LoVo (cell line): ENCODE measurements around the gene PRDM13.
"Not testable (repeated sequence)": the region's sequence is repeated elsewhere in the genome, so short reads cannot be mapped to it uniquely, and the experiment has no call there.

ENCODE experiments used
- DNase-seq: peaks from one replicate; pipeline ENCODE4 v3.0.0-alpha.2; 2016; ENCODE audit warnings: low spot score

PRDM13 gene

DNA sequence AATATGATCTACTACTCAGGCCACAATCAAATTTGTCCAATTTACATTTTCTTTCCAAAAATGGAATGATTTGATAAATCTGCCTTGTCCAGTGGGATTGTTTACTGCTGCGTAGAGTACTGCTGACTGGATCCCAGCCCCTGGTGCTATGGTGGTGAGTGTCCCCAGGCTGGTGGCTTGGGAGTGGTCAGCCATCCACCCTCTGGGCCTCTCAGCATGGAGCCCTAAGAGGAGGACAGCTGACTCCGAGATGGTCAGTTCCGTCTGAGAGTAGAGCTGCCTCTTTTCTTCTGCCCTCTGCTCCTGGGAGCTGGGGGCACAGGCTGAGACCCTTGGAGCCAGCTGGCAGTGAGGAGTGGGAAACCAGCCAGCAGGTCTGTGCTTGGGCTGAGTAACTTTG, 22.7 kb downstream of the PRDM13 start:
- DNase-seq: no peak

DNA sequence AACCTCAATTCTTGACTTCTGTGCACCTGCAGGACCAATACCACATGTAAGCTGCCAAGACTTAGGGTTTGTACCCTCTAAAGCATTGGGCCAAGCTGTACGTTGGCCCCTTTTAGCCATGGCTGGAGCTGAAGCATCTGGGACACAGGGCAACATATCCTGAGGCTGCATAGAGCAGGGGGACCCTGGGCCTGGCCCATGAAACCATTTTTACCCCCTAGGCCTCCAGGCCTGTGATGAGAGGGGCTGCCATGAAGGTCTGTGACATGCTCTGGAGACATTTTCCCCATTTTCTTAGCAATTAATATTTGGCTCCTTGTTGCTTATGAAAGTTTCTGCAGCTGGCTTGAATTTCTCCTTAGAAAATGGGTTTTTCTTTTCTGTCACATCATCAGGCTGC, 31.0 kb downstream of the PRDM13 start:
- DNase-seq: no peak

DNA sequence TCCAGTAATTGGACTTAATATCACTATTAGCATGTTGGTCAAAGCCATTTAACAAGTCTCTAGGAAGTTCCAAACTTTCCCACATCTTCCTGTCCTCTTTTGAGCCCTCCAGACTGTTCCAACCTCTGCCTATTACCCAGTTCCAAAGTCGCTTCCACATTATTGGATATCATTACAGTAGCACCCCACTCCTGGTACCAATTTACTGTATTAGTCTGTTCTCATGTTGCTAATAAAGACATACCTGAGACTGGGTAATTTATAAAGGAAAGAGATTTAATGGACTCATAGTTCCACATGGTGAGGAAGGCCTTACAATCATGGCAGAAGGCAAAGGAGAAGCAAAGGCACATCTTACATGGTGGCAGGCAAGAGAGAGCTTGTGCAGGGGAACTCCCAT, 31.7 kb downstream of the PRDM13 start:
- not testable (repeated sequence) for DNase-seq

DNA sequence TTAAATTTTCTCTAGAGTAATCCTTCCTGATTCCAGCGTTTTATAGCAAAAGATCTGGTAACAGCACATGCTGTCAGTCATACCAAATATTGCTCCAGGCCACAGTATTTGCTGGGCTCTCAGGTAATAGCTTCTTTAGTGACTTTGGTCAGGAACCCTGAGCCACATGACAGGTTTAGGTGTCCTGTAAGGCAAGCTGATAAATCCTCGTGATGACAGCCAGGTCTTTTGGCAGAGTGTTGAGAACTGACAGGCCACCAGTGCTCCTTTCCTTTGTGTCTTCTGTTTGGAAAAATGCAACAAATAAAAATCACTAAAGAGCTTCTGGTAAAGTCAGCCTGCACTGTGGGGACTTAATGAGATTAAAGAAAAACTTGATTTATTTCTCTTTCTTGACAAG, 34.6 kb downstream of the PRDM13 start:
- no peak for DNase-seq

DNA sequence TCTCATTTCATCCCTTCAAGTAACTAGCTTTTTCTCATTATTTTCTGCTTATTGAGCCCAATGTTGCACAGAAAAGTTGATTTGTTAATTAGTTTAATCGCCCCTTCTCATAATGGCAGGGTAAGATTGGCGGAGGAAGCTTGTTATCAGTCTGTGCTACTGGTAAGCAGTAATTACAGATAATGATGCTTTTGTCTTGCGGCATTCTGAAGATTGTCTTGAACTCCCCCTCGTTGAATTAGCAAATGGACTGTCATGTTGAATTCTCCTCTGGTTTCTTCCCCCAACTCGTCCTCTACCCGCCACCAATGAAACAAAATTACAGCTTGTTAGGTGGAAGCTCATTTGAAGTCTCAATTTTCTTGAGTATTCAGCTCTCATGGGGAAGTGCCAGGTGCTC, 39.4 kb downstream of the PRDM13 start:
- no peak for DNase-seq

DNA sequence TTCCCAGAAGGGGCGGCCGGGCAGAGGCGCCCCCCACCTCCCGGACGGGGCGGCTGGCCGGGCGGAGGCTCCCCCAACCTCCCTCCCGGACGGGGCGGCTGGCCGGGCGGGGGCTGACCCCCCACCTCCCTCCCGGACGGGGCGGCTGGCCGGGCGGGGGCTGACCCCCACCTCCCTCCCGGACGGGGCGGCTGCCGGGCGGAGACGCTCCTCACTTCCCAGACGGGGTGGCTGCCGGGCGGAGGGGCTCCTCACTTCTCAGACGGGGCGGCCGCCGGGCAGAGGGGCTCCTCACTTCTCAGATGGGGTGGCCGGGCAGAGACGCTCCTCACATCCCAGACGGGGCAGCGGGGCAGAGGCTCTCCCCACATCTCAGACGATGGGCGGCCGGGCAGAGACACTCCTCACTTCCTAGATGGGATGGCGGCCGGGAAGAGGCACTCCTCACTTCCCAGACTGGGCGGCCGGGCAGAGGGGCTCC, 43.5 kb downstream of the PRDM13 start:
- DNase-seq: not testable (repeated sequence)

DNA sequence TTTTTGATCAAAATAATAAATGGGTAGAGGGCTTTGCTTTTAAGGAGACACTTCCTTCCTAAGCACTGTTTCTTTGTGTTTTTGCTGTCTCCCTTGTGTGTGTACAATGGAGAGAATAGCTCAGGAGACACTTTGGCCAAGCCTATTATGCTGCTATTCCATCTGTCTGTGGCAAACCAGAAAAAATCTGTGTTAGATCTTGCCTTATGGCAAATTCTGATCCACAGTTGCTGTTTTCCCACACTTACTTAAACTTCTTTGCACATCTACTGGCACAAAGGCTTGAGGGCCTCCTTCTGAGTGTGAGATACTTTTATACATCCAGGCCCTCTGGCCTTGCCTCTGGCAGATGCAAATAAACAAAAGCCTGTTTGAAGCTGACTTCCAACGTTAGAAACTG, 53.6 kb downstream of the PRDM13 start:
- DNase-seq: no peak

DNA sequence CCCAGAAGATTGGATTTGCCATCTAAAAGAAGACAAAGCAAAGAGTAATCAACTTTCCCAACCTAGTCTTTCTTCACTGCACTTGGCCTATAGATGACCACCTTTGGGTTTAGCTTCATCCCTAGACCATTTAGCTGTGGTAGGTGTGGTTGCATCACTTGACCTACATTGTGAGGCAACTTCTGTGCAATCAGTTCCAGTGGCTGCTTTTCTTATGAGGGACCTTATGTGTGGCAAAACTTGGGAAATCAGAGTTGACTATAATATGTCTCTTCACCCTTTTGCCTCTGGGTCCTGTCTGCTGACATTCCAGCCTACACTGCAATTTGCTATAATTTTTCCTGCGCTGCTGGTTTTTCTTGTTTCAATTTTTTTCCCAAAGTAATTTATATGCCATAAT, 55.2 kb downstream of the PRDM13 start:
- DNase-seq: no peak

DNA sequence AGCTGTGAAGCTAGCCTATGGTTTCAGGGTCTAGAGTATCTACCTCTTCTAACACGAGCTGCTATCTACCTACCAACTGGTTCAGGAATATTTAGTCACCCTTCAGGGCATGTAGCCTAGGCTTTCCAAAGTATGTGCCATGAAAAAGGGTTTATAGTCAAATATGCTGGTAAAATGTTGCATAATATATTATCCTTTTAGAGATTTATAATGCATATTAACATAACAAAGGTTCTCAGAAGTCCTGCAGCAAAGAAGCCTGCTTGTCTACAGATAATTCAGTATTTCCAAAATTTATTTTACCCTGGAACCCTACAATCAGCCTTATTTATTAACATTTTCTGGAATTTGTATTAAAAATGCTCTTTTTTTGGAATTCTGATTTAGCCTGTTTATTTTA, 56.0 kb downstream of the PRDM13 start:
- DNase-seq: no peak
